CD4-positive, alpha-beta T cell treated with Interferon alpha-2 for 1 hour (primary cell): ENCODE data around the gene PEX11B.

ENCODE experiments used
- DNase-seq, 2 donors: peaks; one replicate each; pipeline ENCODE4 v3.0.0-alpha.2; 2020 to 2022

Gene PEX11B

DNA sequence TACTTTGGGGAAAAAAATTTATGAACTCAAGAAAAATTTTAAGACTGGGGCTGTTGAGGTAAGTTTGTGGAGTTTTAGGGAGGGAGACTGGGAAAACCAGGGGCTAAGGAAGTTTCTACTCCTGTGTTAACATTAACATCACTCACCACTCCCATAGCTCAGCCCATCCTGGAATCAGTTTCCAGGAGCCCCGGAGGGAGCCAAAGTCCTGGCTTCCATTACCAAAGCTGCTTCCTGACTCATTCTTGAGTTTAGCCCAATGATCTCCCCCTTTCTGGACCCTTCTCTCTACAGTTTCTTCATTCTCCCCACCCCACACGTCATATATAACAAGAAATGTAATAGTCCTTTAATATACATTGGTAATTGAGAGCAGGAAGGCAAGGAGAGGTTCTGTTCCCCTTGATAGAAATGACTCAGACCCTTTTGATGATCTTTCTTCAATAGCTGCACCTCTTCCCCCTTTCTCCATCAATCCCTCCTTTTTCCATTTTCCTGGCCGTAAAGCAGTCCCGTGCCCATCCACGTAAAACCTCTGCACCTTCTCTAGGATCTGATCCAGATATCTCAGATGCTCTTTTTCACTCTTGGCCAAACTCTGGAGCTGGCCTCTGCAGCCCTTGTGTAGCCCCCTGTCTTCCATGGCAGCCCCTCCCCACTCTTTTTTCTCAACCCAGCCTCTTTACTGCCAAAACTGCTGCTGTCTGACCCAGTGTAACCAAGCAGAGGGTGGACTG is 55.1 kb downstream of the PEX11B start:
- no peak for DNase-seq
